GM20431 (cell line): Measurements from ENCODE around the gene ZNF212.

ENCODE experiments used
- in situ Hi-C: fragments of 300-500 bp; cut with MseI, MboI; formaldehyde crosslinking; loops from one replicate; pipeline ENCODE4 v1.15.0; 2020; ENCODE audit warnings: low sequenced_read_pairs; ENCODE audit not compliant: unreplicated experiment

ZNF212 gene

DNA sequence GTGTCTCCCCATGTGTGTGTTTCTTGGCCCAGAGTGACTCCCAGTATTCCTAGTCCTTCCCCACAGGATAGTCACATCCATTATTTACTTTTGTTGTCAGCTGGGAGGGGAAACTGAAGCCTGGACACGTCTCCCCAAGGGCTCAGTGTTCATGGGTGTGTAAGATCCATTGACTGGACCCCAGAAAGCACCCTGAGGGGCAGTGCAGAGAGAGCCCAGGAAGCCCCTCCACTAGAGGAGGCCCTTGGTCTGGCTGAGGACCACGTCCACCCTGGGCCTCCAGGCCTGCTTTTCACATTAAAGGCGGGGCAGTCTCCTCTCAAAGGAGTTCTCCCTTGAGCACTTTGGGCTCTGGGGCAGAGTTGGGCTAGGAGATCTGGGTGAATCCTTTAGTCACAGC is 43.9 kb downstream of the ZNF212 start:
- in situ Hi-C loops, result no loop called here

- in situ Hi-C loops, result no loop called here
Measured at GRCh38 chr7:149284343-149284742, 44.9 kb downstream of the ZNF212 start.

- in situ Hi-C loops, result no loop called here
Measured at GRCh38 chr7:149284850-149285585, 45.6 kb downstream of the ZNF212 start.

GRCh38 chr7:149285603-149286002 is 46.2 kb downstream of the ZNF212 start:
- in situ Hi-C loops, result no loop called here

- in situ Hi-C loops, result no loop called here
Measured at GRCh38 chr7:149286811-149287400, 47.5 kb downstream of the ZNF212 start.

DNA sequence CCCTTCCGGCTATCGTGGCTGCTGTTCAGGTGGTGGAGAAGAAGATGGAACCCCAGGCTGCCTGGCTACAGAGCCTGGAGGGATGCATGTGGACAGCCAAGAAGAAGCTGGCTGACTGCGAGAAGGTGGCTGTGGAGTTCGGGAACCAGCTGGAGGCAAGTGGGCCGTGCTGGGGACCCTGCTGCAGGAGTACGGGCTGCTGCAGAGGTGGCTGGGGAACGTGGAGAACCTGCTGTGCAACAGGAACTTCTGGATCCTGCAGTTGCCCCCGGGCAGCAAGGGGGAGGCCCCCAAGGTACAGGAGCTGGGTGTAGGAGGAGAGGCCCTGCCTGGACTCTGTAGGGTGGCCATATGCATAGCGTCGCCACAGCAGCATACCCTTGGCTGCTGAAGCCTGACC is 48.2 kb downstream of the ZNF212 start:
- in situ Hi-C loops, result no loop called here

DNA sequence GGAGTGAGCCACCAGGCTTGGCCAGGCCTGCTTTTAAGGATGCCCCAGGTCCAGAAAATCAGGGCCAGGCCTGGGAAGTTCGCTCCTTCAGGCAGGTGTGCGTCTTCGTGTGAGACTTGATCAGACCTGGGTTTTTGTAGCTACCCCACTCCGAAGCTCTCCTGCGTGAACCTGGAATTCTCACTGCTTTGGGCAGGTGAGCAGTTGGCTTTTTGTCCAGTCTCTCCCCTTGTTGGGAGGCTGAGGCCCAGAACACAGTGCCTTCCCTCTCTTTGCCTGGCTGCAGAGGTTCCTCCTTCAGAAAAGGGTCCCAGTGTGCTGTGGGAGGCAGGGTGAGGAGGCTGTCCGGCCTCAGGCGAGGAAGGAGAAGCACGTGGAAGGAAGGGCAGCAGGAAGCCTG is 49.8 kb downstream of the ZNF212 start:
- in situ Hi-C loops, result no loop called here

DNA sequence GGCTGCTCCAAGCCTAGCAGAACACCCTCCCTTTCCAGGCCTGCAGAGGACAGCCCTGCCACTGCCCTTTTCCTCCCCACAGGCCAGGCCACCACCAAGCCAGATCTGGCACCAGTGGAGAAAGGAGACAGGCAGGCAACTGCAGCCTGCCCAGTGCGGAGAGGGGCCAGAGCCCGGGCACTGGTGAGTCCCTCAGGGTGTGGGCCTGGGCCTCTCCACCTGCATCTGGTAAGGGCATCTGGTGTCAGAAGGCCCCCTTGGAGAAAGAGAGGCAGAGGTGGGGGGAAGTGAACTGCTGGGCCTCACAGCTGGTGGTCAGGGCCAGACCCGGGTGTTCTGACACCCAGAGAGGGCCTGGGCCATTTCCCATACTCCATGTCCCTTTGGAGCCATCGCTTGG is 50.4 kb downstream of the ZNF212 start:
- in situ Hi-C loops, result no loop called here

DNA sequence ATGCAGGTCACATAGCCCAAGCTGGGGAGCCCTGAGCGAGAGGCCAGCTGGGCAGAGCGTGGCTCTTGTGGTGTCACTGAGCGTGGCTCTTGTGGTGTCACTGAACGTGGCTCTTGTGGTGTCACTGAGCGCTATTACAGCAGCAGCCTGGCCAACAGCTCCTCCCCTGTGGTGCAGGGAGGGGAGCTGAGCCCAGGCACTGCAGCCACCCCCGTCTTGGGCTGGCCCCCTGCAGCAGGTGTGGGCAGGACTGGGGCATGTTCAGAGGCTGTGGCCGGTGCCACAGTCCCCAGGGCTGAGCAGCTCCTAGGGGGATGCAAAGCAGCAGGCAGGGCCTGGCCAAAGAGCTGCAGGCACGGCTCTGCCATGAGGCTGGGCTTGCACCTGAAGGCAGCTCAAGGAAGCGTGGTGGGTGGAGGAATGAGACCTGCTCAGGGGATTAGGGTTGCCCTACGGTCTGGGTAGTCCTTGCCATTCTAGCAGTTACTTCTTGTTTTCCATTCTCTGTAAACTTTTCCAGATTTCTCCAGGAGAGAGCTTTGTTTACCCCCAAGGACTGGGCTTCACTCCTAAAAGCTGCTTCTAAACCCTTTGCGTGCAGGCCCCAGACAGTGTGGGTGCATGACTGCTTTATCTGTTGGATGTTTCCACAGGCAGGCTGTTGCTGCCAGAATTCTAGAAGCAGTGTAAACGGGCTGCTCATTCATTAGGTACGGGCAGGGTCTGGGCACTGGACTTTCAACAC is 51.8 kb downstream of the ZNF212 start:
- in situ Hi-C loops, result no loop called here

DNA sequence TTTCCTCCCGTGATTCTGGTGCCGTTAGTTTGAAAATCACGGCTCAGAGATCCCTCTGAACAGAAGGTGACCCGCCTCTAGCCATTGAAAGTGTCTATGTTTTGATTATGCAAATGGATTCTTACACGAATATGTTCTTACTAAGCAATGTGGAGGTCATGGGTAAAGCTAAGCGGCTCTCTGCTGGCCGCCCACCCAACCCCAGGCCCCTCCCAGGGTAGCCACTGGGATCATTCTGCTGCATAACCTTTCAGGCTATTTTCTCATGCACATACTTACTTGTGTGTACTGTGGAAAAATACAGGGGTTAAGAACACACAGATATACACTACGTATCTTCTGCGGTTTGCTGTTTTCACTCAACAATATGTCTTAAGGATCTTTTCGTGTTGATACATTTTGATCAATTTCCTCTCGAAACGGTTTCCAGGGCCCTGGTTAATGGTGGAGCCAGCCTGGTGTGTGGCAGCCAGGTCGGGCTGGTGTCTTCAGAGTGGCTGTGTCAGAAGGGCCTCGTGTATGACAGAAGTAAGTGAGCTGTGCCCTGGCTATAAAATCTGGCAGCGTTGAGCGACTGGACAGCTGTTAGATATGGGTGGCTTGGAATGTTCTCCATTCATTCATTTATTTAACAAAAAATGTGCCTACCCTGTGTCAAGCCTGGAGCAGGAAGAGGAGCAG is 52.5 kb downstream of the ZNF212 start:
- in situ Hi-C loops, result no loop called here

- in situ Hi-C loops, result no loop called here
Measured at GRCh38 chr7:149292462-149292823, 53.0 kb downstream of the ZNF212 start.

DNA sequence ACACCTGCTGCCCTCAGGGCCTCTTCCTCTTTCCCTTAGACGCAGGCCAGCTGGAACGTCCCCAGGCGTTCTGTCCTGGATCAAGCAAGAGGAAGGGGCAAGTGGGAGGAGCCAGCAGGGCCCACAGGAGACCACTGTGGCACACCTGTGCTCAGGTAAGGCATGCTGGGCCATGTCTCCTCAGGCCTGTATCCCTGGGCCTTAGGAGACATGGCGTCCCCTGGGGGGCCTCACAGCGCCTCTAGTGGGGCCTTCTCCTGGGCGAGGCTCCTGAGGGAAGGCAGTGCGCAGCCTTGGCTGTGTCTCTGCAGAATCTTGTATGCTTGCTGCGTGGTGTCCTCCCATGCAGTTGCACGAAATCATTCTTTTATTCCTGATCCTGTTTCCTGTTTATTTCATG is 53.9 kb downstream of the ZNF212 start:
- in situ Hi-C loops, result no loop called here

- in situ Hi-C loops, result no loop called here
Measured at GRCh38 chr7:149293946-149294633, 54.6 kb downstream of the ZNF212 start.

- in situ Hi-C loops, result no loop called here
Measured at GRCh38 chr7:149294634-149295480, 55.4 kb downstream of the ZNF212 start.

DNA sequence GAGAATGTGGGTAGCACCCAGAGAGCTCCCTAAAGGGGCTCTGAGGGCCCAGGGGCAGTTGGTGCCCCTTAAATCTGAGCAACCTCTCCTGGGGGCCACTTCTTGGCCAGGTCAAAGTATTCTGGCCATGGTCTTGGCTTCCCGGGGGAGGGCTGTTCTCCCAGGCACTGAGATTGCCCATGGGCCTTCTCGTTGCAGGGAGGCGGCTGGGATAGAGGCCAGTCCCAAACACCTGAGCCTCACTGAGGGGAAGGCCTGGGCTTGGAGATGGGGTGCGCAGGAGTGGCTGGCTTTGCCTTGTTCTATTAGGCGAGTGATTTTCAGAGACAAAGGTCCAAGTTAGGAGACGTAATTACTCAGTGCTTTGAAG is 56.0 kb downstream of the ZNF212 start:
- in situ Hi-C loops, result no loop called here

- in situ Hi-C loops, result no loop called here
Measured at GRCh38 chr7:149296368-149296767, 56.9 kb downstream of the ZNF212 start.

GRCh38 chr7:149297034-149297755 is 57.7 kb downstream of the ZNF212 start:
- in situ Hi-C loops, result no loop called here

DNA sequence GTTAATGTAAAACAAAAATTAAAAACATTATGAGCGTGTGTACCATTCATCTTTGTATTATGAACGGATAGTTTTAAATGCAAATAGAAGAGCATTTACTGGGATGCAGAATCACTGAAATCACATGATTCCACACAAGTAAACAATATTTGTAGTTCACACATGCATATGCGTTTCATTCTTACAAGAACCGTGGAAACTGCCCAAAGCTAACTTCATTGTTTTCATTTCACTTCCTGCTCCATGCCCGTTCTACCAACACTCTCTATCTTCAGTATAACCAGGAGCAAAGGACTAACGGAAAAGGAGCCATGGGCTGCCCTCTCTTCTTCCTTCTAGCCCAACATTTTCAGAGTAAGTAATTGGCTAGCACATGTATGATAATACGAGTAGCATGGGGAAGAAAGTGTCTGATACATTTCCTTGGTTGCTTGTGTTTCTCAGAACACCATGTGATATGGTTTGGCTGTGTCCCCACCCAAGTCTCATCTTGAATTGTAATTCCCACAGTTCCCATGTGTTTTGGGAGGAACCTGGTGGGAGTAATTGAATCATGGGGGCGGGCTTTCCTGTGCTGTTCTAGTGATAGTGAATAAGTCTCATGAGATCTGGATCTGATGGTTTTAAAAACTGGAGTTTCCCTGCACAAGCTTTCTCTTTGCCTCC is 61.3 kb downstream of the ZNF212 start:
- in situ Hi-C loops, result no loop called here
